ENCODE data around the gene CMIP. TPM values are rescaled to one million over a fixed set of nuclear protein-coding genes. Genes with fewer than 3 reads are reported as not detected.

Gene CMIP
- total RNA-seq, 1 experiment from 2014 or later, result 68.0 TPM

DNA sequence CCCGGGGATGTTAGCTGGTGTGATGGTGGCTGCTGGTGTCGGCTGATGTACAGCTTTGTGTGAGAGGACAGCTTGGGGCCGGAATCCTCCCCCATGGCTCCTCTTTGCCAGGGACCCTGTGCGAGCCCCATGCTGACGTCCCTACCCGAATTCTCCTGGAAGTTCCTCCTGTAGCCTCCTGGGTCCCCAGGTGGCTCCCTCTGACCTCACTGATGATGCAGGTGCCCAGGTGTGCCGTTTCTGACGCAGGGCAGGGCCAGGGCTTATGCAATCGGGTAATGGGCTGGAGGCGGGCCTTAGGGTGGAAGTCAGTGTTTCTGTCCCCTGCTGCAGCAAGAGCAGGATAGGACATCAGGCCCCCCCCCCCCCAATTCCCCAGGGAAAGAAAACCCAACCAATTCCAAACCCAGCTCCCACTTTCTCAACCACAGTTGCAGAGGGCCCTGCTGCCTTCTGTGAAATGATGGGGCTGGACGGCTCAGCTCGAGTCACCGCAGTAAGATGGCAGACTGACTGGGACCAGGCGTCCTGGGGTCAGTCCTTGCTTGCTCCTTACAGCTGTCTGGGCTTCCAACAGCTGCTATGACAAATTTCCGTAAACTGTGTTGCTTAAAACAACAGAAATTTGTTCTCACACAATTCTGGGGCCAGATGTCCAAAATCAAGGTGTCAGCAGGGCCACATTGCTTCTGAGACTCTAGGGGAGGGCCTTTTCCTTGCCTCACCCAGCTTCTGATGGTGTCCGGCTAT is 195.5 kb downstream of the CMIP start:
- H3K9me3 Mint-ChIP-seq (ENCODE audit: unreplicated experiment), result no peaks in the 10 kb centered on the region
- H3K4me3 Mint-ChIP-seq (ENCODE audit: unreplicated experiment), result no peak overlapping the region
- Histone ChIP-seq H3K27me3 (replicated peaks; ENCODE audit: control insufficient read depth, insufficient read depth, low read length) (no peaks in the 10 kb centered on the region), H3K9me3 (no peaks in the 10 kb centered on the region), H3K4me1 (peaks cover 25% of the 10 kb centered on the region), H3K36me3 (ENCODE audit: control insufficient read depth, insufficient read depth, low read length) (no peaks in the 10 kb centered on the region; the same call in 1 of the 2 replicates), H3K4me3 (ENCODE audit: low read depth, low read length) (no peak overlapping the region)
- no peaks in the 10 kb centered on the region for H3K27me3 Mint-ChIP-seq (ENCODE audit: insufficient read depth, unreplicated experiment)
- POLR2A ChIA-PET, result no interaction called here
- intact Hi-C loops (cut with micrococcal nuclease; ENCODE audit: unreplicated experiment), result no loop called here
- peaks cover 52% of the 10 kb centered on the region for H3K36me3 Mint-ChIP-seq (ENCODE audit: insufficient read depth, unreplicated experiment)
- TF ChIP-seq, protein P1, sequence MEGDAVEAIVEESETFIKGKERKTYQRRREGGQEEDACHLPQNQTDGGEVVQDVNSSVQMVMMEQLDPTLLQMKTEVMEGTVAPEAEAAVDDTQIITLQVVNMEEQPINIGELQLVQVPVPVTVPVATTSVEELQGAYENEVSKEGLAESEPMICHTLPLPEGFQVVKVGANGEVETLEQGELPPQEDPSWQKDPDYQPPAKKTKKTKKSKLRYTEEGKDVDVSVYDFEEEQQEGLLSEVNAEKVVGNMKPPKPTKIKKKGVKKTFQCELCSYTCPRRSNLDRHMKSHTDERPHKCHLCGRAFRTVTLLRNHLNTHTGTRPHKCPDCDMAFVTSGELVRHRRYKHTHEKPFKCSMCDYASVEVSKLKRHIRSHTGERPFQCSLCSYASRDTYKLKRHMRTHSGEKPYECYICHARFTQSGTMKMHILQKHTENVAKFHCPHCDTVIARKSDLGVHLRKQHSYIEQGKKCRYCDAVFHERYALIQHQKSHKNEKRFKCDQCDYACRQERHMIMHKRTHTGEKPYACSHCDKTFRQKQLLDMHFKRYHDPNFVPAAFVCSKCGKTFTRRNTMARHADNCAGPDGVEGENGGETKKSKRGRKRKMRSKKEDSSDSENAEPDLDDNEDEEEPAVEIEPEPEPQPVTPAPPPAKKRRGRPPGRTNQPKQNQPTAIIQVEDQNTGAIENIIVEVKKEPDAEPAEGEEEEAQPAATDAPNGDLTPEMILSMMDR (IDR thresholded peaks at IDR 0.05; ENCODE audit: insufficient read depth in 1 of 2, low read depth in 1 of 2, low read length in 1 of 2, severe bottlenecking in 1 of 2, unreplicated experiment in 1 of 2), result no peak
- peaks cover 39% of the 10 kb centered on the region for H3K4me1 Mint-ChIP-seq (ENCODE audit: low read depth, unreplicated experiment)
- CTCF ChIA-PET, result no interaction called here
- no TSS peak for BruUV-seq (replicated peaks)
- no peak for DNase-seq
- H3K27ac Mint-ChIP-seq (ENCODE audit: unreplicated experiment), result no peak overlapping the region

DNA sequence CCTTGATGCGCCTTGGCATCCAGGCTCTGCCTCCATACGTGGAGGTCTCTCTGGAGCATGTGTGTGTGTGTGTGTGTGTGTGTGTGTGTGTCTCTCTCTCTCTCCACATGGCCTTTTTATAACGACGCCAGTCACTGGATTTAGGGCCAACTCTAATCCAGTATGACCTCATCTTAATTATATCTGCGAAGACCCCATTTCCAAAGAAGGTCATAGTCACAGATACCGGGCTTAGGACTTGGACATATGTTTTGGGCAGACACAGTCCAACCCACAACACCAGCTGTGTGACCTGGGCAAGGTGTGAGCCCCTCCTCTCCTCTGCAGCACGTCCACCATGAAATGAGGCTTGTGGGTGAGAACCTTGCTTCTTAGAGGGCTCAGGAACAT is 196.1 kb downstream of the CMIP start:
- no peaks in the 10 kb centered on the region for H3K27me3 Mint-ChIP-seq (ENCODE audit: insufficient read depth, unreplicated experiment)
- Histone ChIP-seq H3K27me3 (replicated peaks; ENCODE audit: control insufficient read depth, insufficient read depth, low read length) (no peaks in the 10 kb centered on the region), H3K4me3 (ENCODE audit: low read depth, low read length) (no peak overlapping the region), H3K9me3 (no peaks in the 10 kb centered on the region), H3K4me1 (peaks cover 24% of the 10 kb centered on the region), H3K36me3 (ENCODE audit: control insufficient read depth, insufficient read depth, low read length) (no peaks in the 10 kb centered on the region; the same call in 1 of the 2 replicates)
- TF ChIP-seq, protein P1 (IDR thresholded peaks at IDR 0.05; ENCODE audit: insufficient read depth in 1 of 2, low read depth in 1 of 2, low read length in 1 of 2, severe bottlenecking in 1 of 2, unreplicated experiment in 1 of 2), result no peak
- no peaks in the 10 kb centered on the region for H3K9me3 Mint-ChIP-seq (ENCODE audit: unreplicated experiment)
- intact Hi-C loops (cut with micrococcal nuclease; ENCODE audit: unreplicated experiment), result no loop called here
- no peak for DNase-seq
- BruUV-seq (replicated peaks), result no TSS peak
- H3K36me3 Mint-ChIP-seq (ENCODE audit: insufficient read depth, unreplicated experiment), result peaks cover 46% of the 10 kb centered on the region
- H3K4me3 Mint-ChIP-seq (ENCODE audit: unreplicated experiment), result no peak overlapping the region
- H3K4me1 Mint-ChIP-seq (ENCODE audit: low read depth, unreplicated experiment), result peaks cover 33% of the 10 kb centered on the region
- ChIA-PET POLR2A (no interaction called here), CTCF (no interaction called here)
- H3K27ac Mint-ChIP-seq (ENCODE audit: unreplicated experiment), result no peak overlapping the region

DNA sequence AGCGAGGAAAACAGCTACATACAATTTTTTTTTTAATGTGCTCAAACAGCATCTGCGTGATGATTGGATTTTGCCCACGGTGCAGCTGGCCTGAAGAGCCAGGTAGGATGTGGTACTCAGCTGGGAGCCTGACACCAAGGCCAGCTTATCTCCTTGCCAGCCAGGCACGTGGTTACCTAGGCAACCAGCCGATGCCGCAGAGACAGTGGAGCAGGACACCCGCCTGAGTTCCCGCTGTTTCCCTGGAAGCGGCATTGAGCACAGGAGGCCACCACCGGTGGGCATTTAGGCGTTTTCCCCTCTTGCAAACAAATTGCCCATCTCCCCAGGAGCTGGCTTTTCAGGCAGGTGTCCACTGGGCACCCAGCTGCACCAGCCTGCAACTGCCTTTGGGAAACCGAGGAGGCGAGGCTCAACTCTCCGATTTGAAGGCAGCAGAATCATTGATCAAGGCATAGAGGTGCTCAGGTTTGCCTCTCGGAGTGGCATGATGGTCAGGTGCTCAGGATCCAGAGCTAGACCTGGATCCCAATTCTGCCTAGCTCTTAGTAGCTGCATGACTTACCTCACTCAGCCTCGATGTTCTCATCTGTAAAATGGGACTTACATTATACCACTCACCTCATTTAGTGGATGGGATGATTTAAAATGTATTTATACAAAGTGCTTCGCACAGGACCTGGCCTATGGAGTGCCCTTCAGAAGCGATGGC is 196.9 kb downstream of the CMIP start:
- no peak for DNase-seq
- POLR2A ChIA-PET, result interaction anchor here (0.6 kb wide), 1 partner anchor 41 kb away, joined by 6 read pairs; no protein-coding TSS in a partner anchor

More for the DNA sequence above, 196.9 kb downstream of the CMIP start:
- H3K4me1 Mint-ChIP-seq (ENCODE audit: low read depth, unreplicated experiment), result peaks cover 24% of the 10 kb centered on the region
- TF ChIP-seq, protein P1 (IDR thresholded peaks at IDR 0.05; ENCODE audit: insufficient read depth in 1 of 2, low read depth in 1 of 2, low read length in 1 of 2, severe bottlenecking in 1 of 2, unreplicated experiment in 1 of 2), result no peak
- peaks cover 16% of the 10 kb centered on the region for H3K4me1 ChIP-seq
- H3K4me3 ChIP-seq (ENCODE audit: low read depth, low read length), result no peak overlapping the region
- BruUV-seq (replicated peaks), result no TSS peak
- no peaks in the 10 kb centered on the region for H3K36me3 ChIP-seq (ENCODE audit: control insufficient read depth, insufficient read depth, low read length)
- intact Hi-C loops (cut with micrococcal nuclease; ENCODE audit: unreplicated experiment), result no loop called here
- H3K27me3 Mint-ChIP-seq (ENCODE audit: insufficient read depth, unreplicated experiment), result no peaks in the 10 kb centered on the region
- peaks cover 38% of the 10 kb centered on the region for H3K36me3 Mint-ChIP-seq (ENCODE audit: insufficient read depth, unreplicated experiment)
- no peaks in the 10 kb centered on the region for H3K9me3 Mint-ChIP-seq (ENCODE audit: unreplicated experiment)
- CTCF ChIA-PET, result no interaction called here
- H3K4me3 Mint-ChIP-seq (ENCODE audit: unreplicated experiment), result no peak overlapping the region
- no peaks in the 10 kb centered on the region for H3K9me3 ChIP-seq
- no peaks in the 10 kb centered on the region for H3K27me3 ChIP-seq (replicated peaks; ENCODE audit: control insufficient read depth, insufficient read depth, low read length)
- H3K27ac Mint-ChIP-seq (ENCODE audit: unreplicated experiment), result no peak overlapping the region
